Astrocyte (in vitro differentiated cells and primary cell): ENCODE results near the gene PRG3.

Source experiments
- EZH2 ChIP-seq: IDR thresholded peaks from 2 replicates; pipeline ENCODE4 v1.6.1; 2012; ENCODE audit warnings: mild to moderate bottlenecking, low read length, inconsistent platforms; ENCODE audit not compliant: insufficient read depth
- TF ChIP-seq, protein P1 (sequence below): IDR thresholded peaks from 2 replicates; pipeline ENCODE4 v1.5.1; 2011; ENCODE audit warnings: low read depth, mild to moderate bottlenecking, inconsistent platforms, low read length, moderate library complexity; ENCODE audit not compliant: insufficient read depth

DNA sequence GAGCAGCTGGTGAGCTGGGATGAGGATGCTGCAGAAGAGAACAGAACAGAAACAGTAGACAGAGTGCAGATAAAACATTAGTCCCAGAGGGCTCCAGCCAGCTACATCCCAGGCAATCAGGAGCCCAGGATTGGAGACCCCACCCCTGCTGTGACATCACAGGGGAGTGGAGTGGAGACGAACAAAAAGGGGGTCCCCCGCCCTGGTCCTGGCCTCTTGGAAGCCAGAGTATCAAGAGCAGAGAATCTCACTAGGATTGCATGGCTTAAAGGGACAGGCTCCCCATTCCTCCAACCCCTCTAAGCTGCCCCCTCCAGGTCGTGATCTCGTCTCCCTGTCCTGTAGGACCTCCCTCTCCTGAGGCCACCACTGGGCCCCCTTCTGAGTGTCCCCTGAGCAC lies 42.8 kb downstream of the PRG3 start, which contains the start of gene P2RX3:
- TF ChIP-seq, protein P1, sequence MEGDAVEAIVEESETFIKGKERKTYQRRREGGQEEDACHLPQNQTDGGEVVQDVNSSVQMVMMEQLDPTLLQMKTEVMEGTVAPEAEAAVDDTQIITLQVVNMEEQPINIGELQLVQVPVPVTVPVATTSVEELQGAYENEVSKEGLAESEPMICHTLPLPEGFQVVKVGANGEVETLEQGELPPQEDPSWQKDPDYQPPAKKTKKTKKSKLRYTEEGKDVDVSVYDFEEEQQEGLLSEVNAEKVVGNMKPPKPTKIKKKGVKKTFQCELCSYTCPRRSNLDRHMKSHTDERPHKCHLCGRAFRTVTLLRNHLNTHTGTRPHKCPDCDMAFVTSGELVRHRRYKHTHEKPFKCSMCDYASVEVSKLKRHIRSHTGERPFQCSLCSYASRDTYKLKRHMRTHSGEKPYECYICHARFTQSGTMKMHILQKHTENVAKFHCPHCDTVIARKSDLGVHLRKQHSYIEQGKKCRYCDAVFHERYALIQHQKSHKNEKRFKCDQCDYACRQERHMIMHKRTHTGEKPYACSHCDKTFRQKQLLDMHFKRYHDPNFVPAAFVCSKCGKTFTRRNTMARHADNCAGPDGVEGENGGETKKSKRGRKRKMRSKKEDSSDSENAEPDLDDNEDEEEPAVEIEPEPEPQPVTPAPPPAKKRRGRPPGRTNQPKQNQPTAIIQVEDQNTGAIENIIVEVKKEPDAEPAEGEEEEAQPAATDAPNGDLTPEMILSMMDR, result no peak
- no peak for TF ChIP-seq EZH2
